ENCODE results near the gene TRERF1.

TRERF1 gene

DNA sequence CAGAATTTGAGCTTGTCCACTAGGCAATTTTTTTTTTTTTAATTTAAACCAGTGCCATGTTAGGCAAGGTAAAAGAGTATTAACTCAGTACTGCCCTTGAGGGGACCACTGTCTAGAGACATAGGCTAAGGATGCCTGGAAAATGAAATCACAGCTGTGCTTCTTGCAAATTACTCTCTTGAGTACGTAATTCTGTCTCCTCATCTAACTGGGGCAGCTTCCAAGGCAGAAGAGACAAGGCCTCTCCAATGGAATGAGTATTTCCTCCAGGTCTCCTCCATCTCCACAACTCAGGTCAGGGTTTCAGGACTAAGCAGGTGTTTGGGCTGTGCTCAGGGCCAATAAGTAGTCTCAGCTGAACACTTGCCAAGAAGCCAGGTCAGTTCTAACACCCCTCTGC lies 200.2 kb downstream of the TRERF1 start:
- no peaks in the 10 kb centered on the region for H3K27me3 ChIP-seq
- TF ChIP-seq, protein P1, sequence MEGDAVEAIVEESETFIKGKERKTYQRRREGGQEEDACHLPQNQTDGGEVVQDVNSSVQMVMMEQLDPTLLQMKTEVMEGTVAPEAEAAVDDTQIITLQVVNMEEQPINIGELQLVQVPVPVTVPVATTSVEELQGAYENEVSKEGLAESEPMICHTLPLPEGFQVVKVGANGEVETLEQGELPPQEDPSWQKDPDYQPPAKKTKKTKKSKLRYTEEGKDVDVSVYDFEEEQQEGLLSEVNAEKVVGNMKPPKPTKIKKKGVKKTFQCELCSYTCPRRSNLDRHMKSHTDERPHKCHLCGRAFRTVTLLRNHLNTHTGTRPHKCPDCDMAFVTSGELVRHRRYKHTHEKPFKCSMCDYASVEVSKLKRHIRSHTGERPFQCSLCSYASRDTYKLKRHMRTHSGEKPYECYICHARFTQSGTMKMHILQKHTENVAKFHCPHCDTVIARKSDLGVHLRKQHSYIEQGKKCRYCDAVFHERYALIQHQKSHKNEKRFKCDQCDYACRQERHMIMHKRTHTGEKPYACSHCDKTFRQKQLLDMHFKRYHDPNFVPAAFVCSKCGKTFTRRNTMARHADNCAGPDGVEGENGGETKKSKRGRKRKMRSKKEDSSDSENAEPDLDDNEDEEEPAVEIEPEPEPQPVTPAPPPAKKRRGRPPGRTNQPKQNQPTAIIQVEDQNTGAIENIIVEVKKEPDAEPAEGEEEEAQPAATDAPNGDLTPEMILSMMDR (IDR thresholded peaks at IDR 0.05) = no peak
- H3K27ac ChIP-seq = no peak overlapping the region
- no peaks in the 10 kb centered on the region for H3K9me3 ChIP-seq
- H3K4me1 ChIP-seq = peaks cover 0 to 8% (median 0%) of the 10 kb centered on the region in 4 donors
- peaks cover 0 to 9% (median 0%) of the 10 kb centered on the region in 3 donors for H3K36me3 ChIP-seq
- H3K4me3 ChIP-seq = no peak overlapping the region
- intact Hi-C loops (cut with DNase I; ENCODE audit: low total_unique reads) = no loop called here
- DNase-seq = no peak

DNA sequence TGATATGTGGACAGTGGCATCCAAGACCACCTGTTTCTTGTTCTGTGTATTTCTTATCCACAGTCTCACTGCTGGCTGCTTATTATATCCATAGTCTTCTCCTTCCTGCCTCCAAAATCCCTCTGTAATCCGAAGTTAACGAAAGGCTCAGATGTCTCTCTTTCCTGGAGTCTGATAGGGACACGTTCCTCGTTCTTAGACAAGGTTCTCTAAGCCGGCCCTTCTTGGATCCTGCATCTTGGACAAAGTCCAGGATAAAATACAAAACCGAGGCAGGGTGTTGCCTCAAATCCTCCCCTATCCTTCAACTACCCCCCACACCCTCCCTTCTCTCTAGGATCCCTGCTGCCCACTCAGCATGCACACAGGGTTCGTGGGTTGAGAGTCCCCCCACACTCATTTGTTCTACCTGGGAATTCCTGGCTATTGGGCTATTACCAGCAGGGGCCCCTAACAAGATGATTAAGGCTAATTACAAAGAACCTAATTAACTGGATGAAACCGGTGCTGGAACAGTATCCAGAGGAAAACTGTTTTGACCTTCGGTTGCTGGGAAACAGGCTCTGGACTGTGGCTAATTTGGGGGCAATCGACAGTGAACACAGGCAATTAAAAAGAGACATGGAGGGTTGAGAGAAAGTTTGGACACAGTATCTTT lies 201.3 kb downstream of the TRERF1 start:
- Histone ChIP-seq H3K36me3 (peaks cover 0 to 9% (median 4%) of the 10 kb centered on the region in 3 donors), H3K9me3 (no peaks in the 10 kb centered on the region), H3K4me3 (no peak overlapping the region), H3K27ac (no peak overlapping the region), H3K4me1 (peaks cover 0 to 8% (median 0%) of the 10 kb centered on the region in 4 donors), H3K27me3 (no peaks in the 10 kb centered on the region)
- intact Hi-C loops (cut with DNase I; ENCODE audit: low total_unique reads) = no loop called here
- TF ChIP-seq, protein P1 (IDR thresholded peaks at IDR 0.05) = no peak
- DNase-seq = no peak

DNA sequence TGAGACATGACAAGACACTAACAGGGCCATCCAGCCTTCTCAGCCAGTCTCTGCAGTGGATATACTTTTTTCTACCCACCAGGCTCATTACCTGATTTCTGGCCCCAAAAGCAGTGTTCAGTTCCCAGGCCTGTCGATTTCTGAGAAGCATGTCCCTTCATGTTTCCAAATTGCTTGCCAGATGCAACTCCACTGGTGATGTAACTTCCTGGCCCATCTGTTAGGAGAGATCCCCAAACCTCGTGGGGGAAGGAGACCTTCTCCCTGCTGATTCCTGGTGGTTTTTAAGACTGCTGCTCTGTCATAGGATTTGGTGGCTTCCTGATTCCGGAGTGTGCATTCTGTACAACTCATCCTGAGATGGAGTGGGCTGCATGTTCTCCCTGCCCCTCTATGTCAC lies 202.4 kb downstream of the TRERF1 start:
- intact Hi-C loops (cut with DNase I; ENCODE audit: low total_unique reads) = no loop called here
- H3K36me3 ChIP-seq = peaks cover 0 to 8% (median under 1%) of the 10 kb centered on the region in 3 donors
- no peak for DNase-seq
- H3K4me3 ChIP-seq = no peak overlapping the region
- no peaks in the 10 kb centered on the region for H3K9me3 ChIP-seq
- no peak overlapping the region for H3K27ac ChIP-seq
- TF ChIP-seq, protein P1 (IDR thresholded peaks at IDR 0.05) = no peak
- no peaks in the 10 kb centered on the region for H3K27me3 ChIP-seq
- peaks cover 0 to 8% (median 0%) of the 10 kb centered on the region in 4 donors for H3K4me1 ChIP-seq

DNA sequence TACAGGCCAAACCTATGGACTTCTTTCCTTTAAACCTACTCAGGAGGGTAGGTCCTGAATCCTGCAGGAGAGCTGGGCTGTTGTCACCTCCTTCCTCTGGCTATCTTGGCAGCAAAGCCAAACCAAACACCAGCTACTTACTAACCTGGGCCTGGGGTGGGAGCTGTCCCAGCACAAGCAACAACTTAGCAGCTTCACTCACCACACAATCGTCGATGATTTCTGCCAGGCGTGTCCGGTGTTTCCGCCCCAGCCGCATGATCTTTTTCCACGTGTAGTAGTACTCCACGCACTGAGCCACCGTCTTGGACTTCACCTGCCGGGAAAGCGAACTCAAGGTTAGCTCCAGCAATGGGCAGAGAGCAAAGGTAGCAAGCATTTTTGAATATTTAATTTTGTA lies 208.7 kb downstream of the TRERF1 start:
- Histone ChIP-seq H3K9me3 (no peaks in the 10 kb centered on the region), H3K27me3 (no peaks in the 10 kb centered on the region), H3K4me1 (no peaks in the 10 kb centered on the region), H3K27ac (no peak overlapping the region), H3K36me3 (peaks cover 0 to 29% (median 22%) of the 10 kb centered on the region in 3 donors), H3K4me3 (no peak overlapping the region)
- TF ChIP-seq, protein P1 (IDR thresholded peaks at IDR 0.05) = no peak
- no peak for DNase-seq
- intact Hi-C loops (cut with DNase I; ENCODE audit: low total_unique reads) = no loop called here

DNA sequence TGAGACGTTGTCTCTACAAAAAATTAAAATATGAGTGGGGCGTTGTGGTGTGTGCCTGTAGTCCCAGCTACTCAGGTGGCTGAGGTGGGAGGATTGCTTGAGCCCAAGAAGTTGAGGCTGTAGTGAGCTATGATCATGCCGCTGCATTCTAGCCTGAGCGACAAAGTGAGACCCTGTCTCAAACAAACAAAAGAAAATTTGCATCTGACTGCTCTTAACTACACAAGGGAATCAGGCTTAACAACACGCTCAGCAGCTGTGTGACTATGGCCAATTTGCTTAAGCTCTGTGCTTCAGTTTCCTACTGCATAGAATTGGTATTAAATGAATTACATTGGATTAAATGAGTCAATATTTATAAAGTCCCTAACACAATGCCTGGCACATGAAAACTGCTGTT lies 209.8 kb downstream of the TRERF1 start:
- Histone ChIP-seq H3K36me3 (peaks cover 0 to 29% (median 22%) of the 10 kb centered on the region in 3 donors), H3K4me1 (no peaks in the 10 kb centered on the region), H3K27ac (no peak overlapping the region), H3K9me3 (no peaks in the 10 kb centered on the region), H3K27me3 (no peaks in the 10 kb centered on the region), H3K4me3 (no peak overlapping the region)
- no peak for DNase-seq
- TF ChIP-seq, protein P1 (IDR thresholded peaks at IDR 0.05) = no peak
- intact Hi-C loops (cut with DNase I; ENCODE audit: low total_unique reads) = no loop called here

Data from tibial artery (tissue), 4 donors.